ENCODE measurements around the gene VAPB.
"Not testable (repeated sequence)": the region's sequence is repeated elsewhere in the genome, so short reads cannot be mapped to it uniquely, and the experiment has no call there.

GRCh38 chr20:58414216-58414615, 25.2 kb downstream of the VAPB start:
- not testable (repeated sequence) for TF ChIP-seq CTCF (conservative IDR thresholded peaks at IDR 0.05); ZFX (IDR thresholded peaks at IDR 0.05)

Measured in C4-2B (cell line).